HepG2 (cell line): ENCODE results near the gene JMJD7. TPM values are rescaled to one million over a fixed set of nuclear protein-coding genes. Genes with fewer than 3 reads are reported as not detected.
A peak's percentile ranks its signal among the peaks of the same experiment; 100 is the strongest.

ENCODE experiments used
- ADNP ChIP-seq: sonication (generic); formaldehyde crosslinking; IDR thresholded peaks from 2 replicates; pipeline ENCODE4 v1.4.0; 2020; ENCODE audit warnings: missing genetic modification reagents
- ARID4A ChIP-seq: sonication (generic); formaldehyde crosslinking; IDR thresholded peaks from 2 replicates; pipeline ENCODE4 v1.5.0; 2020; ENCODE audit warnings: mild to moderate bottlenecking, missing genetic modification reagents, borderline replicate concordance
- ARID5B ChIP-seq: IDR thresholded peaks from 2 replicates; pipeline ENCODE4 v1.4.0; 2020; ENCODE audit warnings: mild to moderate bottlenecking, missing genetic modification reagents
- ETV5 ChIP-seq: IDR thresholded peaks from 2 replicates; pipeline ENCODE4 v1.6.1; 2018; ENCODE audit warnings: missing biosample characterization, missing genetic modification reagents, inconsistent platforms, borderline replicate concordance
- NR2F6 ChIP-seq, 2 experiments: IDR thresholded peaks; 2 replicates each; pipeline ENCODE4 v1.6.1; 2016; ENCODE audit warnings: antibody characterized with exemption in 1 of 2, mild to moderate bottlenecking in 1 of 2
- PITX1 ChIP-seq: sonication (generic); formaldehyde crosslinking; IDR thresholded peaks from 2 replicates; pipeline ENCODE4 v1.5.1; 2020; ENCODE audit warnings: mild to moderate bottlenecking, missing genetic modification reagents
- RARA ChIP-seq: IDR thresholded peaks from 2 replicates; pipeline ENCODE4 v1.6.1; 2016; ENCODE audit warnings: missing genetic modification reagents, missing compliant biosample characterization
- RFX5 ChIP-seq: IDR thresholded peaks from 2 replicates; pipeline ENCODE4 v1.6.1; 2011; ENCODE audit warnings: low read depth, low read length, improper control_type of control experiment
- STAG1 ChIP-seq: sonication (generic); formaldehyde crosslinking; IDR thresholded peaks from 2 replicates; pipeline ENCODE4 v1.4.0; 2020; ENCODE audit warnings: missing genetic modification reagents
- TCF7L2 ChIP-seq: IDR thresholded peaks from 2 replicates; pipeline ENCODE4 v1.6.1; 2011; ENCODE audit warnings: mild to moderate bottlenecking, low read depth, low read length, moderate library complexity
- TEAD3 ChIP-seq: optimal IDR thresholded peaks from 2 replicates; pipeline ENCODE3; 2016; ENCODE audit warnings: borderline replicate concordance
- ZNF331 ChIP-seq: sonication (generic); formaldehyde crosslinking; IDR thresholded peaks from 2 replicates; pipeline ENCODE4 v1.4.0; 2020; ENCODE audit warnings: missing genetic modification reagents
- ZNF737 ChIP-seq: sonication (generic); formaldehyde crosslinking; IDR thresholded peaks from 2 replicates; pipeline ENCODE4 v1.5.0; 2020; ENCODE audit warnings: missing genetic modification reagents, mild to moderate bottlenecking, borderline replicate concordance
- ZZZ3 ChIP-seq: sonication (generic); formaldehyde crosslinking; IDR thresholded peaks from 2 replicates; pipeline ENCODE4 v1.4.0; 2020; ENCODE audit warnings: missing genetic modification reagents, mild to moderate bottlenecking, borderline replicate concordance
- polyA plus RNA-seq, 8 experiments: library from polyadenylated mRNA; depleted of rRNA in 3 of 8; stranded (reverse) in 7 of 8; unstranded in 1 of 8; fragments of >200 nt; fragmentation: Illumina TruSeq in 4 of 8; extraction: Trizol in 4 of 8; gene quantifications; 2 replicates each; pipeline versions ENCODE4 v1.2.1 to v1.2.3, GENCODE V29; 2011 to 2016; ENCODE audit warnings: low read depth in 4 of 8, missing spikeins in 1 of 8, mixed read lengths in 1 of 8; ENCODE audit not compliant: insufficient read depth in 1 of 8
- total RNA-seq, 5 experiments: library from RNA; depleted of rRNA; stranded (reverse); fragments of >200 nt; fragmentation: Illumina TruSeq; extraction: Trizol; gene quantifications; 2 replicates each; pipeline ENCODE4 v1.2.3, GENCODE V29; 2016; ENCODE audit warnings: low read depth in 1 of 5

The JMJD7 gene
- total and polyA plus RNA-seq, 2 of the 13 experiments (the other 11 are each of a cell fraction or from before 2014, with no cell fraction given) = 6.4 to 7.1 TPM

GRCh38 chr15:41860049-41860828, 32.3 kb downstream of the JMJD7 start (continued):
- TF ChIP-seq ARID4A (no peak), NR2F6 (IDR thresholded peaks at IDR 0.05) (peak; percentile 97), NR2F6 (CRISPR knock-in tag; IDR thresholded peaks at IDR 0.05) (peak; percentile 98), TCF7L2 (no peak), ETV5 (CRISPR knock-in tag) (peak; percentile 71; the same call in 1 of the 2 replicates), ZZZ3 (no peak), ZNF331 (no peak), ADNP (CRISPR knock-in tag) (no peak), RFX5 (no peak), PITX1 (CRISPR knock-in tag) (peak; percentile 55; the same call in 1 of the 2 replicates), STAG1 (CRISPR knock-in tag) (peak; percentile 47), ZNF737 (CRISPR knock-in tag) (no peak), ARID5B (CRISPR knock-in tag) (peak; percentile 31; the same call in 1 of the 2 replicates), RARA (CRISPR knock-in tag) (peak; percentile 66), TEAD3 (CRISPR knock-in tag) (peak; percentile 29)
